Thyroid gland (tissue), 4 donors: Measurements from ENCODE around the gene PPP1R1A. TPM values are rescaled to one million over a fixed set of nuclear protein-coding genes. Genes with fewer than 3 reads are reported as not detected.

Experiments used
- DNase-seq, 2 donors: peaks; one replicate each; pipeline ENCODE4 v3.0.0-alpha.2; 2019
- H3K27ac ChIP-seq, 3 donors: fragments of 200-600 bp; sonication (generic); 1 replicate in 2 of 3; 2 replicates in 1 of 3; pipeline ENCODE4 v1.5.1; 2016 to 2019; ENCODE audit warnings: mild to moderate bottlenecking in 1 of 3, moderate library complexity in 1 of 3
- H3K27me3 ChIP-seq: fragments of 200-600 bp; sonication (generic); one replicate; pipeline ENCODE4 v1.5.1; 2019
- H3K36me3 ChIP-seq, 2 donors: fragments of 200-600 bp; sonication (generic); one replicate each; pipeline ENCODE4 v1.5.1; 2016 to 2019
- H3K4me1 ChIP-seq, 2 donors: fragments of 200-600 bp; sonication (generic); one replicate each; pipeline ENCODE4 v1.5.1; 2017 to 2019
- H3K4me3 ChIP-seq, 3 donors: fragments of 200-600 bp; sonication (generic); replicated peaks in 1 of 3; 1 replicate in 2 of 3; 2 replicates in 1 of 3; pipeline ENCODE4 v1.5.1; 2016; ENCODE audit warnings: mild to moderate bottlenecking in 1 of 3
- H3K9me3 ChIP-seq: fragments of 200-600 bp; sonication (generic); one replicate; pipeline ENCODE4 v1.5.1; 2017
- POLR2A ChIP-seq, 2 donors: fragments of 450-650 bp; IDR thresholded peaks; one replicate each; pipeline ENCODE4 v1.6.1; 2017; ENCODE audit warnings: antibody characterized with exemption in 2 of 2, mild to moderate bottlenecking in 2 of 2, moderate library complexity in 1 of 2
- WGBS, 2 donors: methylation state at CpG; one replicate each; pipeline ENCODE4 v1.1.5; 2017; 5-methylcytosine and 5-hydroxymethylcytosine counted together
- intact Hi-C: fragments of 100-400 bp; cut with DNase I; formaldehyde crosslinking; loops from one replicate; pipeline ENCODE4 v1.15.1; 2023
- total RNA-seq, 4 donors: library from RNA; depleted of rRNA; stranded (reverse); fragments of >200 nt; gene quantifications; one replicate each; pipeline ENCODE4 v1.2.3, GENCODE V29; 2016
- TF ChIP-seq, protein P1 (sequence below), 6 experiments: fragments of 200-600 bp in 3 of 6; fragments of 450-650 bp in 3 of 6; sonication (generic) in 3 of 6; IDR thresholded peaks; one replicate each; pipeline ENCODE4 v1.5.1; 2016 to 2019; ENCODE audit warnings: antibody characterized with exemption in 6 of 6, mild to moderate bottlenecking in 2 of 6, inconsistent platforms in 1 of 6, moderate library complexity in 1 of 6

The PPP1R1A gene
- total RNA-seq, 4 donors from 2014 or later = 1.2 to 4.6 (median 2.0) TPM

DNA sequence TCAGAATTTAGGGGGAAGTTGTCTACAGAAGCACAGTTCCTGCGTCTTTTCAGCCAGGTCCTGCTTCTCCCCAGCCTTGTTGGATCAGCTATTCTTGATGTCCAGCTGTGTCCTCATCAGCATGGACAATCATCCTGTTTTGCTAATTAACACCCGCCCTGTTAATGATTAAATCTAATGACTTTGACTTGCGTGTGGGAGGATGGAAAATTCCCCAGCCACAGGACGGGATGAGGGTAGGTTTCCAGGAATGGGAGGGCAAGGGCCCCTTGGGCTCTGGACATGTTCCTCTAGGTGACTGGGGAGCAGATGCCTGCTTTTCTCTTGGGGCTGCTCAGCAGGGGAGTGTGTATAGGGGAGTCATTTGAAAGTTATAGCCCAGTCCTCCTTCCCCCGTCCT, 5.3 kb upstream of the PPP1R1A start:
- WGBS, 2 donors = 68 to 88% methylated on average over 4 to 5 of the region's 5 CpGs
- DNase-seq = no peak
- Histone ChIP-seq H3K4me1 (peaks cover 2 to 8% of the 10 kb centered on the region in 2 donors), H3K27me3 (no peaks in the 10 kb centered on the region), H3K27ac (no peak overlapping the region), H3K9me3 (no peaks in the 10 kb centered on the region), H3K36me3 (no peaks in the 10 kb centered on the region), H3K4me3 (no peak overlapping the region)
- intact Hi-C loops = no loop called here
- TF ChIP-seq POLR2A (IDR thresholded peaks at IDR 0.05) = no peak
- TF ChIP-seq, protein P1, sequence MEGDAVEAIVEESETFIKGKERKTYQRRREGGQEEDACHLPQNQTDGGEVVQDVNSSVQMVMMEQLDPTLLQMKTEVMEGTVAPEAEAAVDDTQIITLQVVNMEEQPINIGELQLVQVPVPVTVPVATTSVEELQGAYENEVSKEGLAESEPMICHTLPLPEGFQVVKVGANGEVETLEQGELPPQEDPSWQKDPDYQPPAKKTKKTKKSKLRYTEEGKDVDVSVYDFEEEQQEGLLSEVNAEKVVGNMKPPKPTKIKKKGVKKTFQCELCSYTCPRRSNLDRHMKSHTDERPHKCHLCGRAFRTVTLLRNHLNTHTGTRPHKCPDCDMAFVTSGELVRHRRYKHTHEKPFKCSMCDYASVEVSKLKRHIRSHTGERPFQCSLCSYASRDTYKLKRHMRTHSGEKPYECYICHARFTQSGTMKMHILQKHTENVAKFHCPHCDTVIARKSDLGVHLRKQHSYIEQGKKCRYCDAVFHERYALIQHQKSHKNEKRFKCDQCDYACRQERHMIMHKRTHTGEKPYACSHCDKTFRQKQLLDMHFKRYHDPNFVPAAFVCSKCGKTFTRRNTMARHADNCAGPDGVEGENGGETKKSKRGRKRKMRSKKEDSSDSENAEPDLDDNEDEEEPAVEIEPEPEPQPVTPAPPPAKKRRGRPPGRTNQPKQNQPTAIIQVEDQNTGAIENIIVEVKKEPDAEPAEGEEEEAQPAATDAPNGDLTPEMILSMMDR (IDR thresholded peaks at IDR 0.05) = no peak

DNA sequence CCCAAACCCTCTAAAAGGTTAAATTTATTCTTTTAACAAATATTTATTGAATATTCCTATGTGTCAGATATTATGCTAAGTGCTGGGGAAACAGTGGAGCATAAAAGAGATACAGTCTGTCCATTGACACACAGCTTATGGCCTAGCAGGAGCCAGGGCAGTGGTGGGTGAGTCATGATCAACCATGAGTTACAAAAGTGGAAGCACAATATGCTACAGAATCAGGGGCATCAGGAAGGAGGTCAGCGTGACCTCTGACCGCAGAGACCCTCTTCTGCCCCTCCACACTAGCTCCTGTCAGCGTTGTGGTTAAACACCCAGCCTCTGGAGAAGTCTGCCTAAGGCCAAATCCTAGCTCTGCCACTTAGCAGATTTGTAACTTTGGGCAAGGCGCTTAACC, 4.7 kb upstream of the PPP1R1A start:
- no peak for DNase-seq
- no peak overlapping the region for H3K4me3 ChIP-seq
- intact Hi-C loops = no loop called here
- H3K36me3 ChIP-seq = no peaks in the 10 kb centered on the region
- TF ChIP-seq POLR2A (IDR thresholded peaks at IDR 0.05) = no peak
- TF ChIP-seq, protein P1 (IDR thresholded peaks at IDR 0.05) = no peak
- no peak overlapping the region for H3K27ac ChIP-seq
- no peaks in the 10 kb centered on the region for H3K9me3 ChIP-seq
- H3K27me3 ChIP-seq = no peaks in the 10 kb centered on the region
- peaks cover 4 to 7% of the 10 kb centered on the region in 2 donors for H3K4me1 ChIP-seq
- 78 to 80% methylated on average over 4 of the region's 4 CpGs for WGBS, 2 donors

DNA sequence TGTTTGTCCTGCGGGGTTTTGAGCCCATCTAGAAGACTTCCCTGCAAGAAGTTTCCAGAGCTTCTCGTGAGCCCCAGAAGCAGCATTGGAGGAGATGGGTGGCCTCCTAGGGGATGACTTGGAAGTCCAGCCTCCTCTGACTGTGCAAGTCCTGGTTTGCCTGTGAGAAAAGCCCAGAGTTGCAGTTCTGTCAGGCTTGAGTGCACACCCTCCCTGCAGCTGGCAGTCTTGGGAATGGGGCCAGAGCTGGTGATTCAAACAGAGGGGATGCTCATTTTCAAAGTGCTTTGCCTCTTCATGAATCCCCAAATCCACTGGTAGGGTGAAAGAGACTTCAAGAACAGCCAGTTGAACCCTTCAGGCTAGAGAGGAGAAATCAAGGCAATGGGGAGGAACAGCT, 3.9 kb upstream of the PPP1R1A start:
- 54 to 71% methylated on average over 1 to 2 of the region's 2 CpGs for WGBS, 2 donors
- Histone ChIP-seq H3K27ac (no peak overlapping the region), H3K27me3 (no peaks in the 10 kb centered on the region), H3K36me3 (no peaks in the 10 kb centered on the region), H3K4me1 (peaks cover 12 to 14% of the 10 kb centered on the region in 2 donors), H3K9me3 (no peaks in the 10 kb centered on the region), H3K4me3 (no peak overlapping the region)
- intact Hi-C loops = no loop called here
- TF ChIP-seq, protein P1 (IDR thresholded peaks at IDR 0.05) = no peak
- no peak for TF ChIP-seq POLR2A (IDR thresholded peaks at IDR 0.05)
- peak; percentile 49 to 63 for DNase-seq

DNA sequence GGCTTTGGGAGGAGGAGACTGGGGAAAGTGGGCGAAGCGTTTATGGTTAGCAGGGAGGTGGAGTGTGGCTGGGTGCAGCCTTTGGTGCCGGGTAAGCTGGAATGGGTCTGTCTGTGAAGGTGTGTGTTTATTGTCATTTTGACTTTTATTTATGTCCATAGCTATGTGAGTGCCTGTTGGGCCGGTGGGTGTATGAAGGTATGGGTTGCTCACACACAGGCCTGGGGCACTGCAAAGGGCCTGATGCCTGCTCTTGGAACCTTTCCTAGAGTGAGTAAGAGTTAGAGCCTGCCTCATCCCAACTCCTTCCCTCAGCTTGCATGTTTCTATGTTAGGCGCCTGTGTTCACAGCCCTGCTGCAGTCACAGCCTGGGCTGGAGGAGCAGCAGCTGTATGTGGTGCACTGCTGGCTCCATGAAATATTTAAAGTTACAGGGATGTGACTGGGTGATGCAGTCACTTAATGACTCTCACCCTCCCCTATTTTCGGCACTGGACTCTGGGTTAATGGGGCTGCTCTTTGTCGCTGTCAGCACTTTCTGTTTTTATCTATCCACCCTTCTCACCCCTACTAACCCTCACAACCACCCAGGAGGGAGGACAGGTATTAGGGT, 2.6 kb upstream of the PPP1R1A start:
- no peak overlapping the region for H3K4me3 ChIP-seq
- 70 to 78% methylated on average over 7 of the region's 7 CpGs for WGBS, 2 donors
- no peak for TF ChIP-seq POLR2A (IDR thresholded peaks at IDR 0.05)
- TF ChIP-seq, protein P1 (IDR thresholded peaks at IDR 0.05) = no peak
- no peaks in the 10 kb centered on the region for H3K27me3 ChIP-seq
- DNase-seq = no peak
- no peaks in the 10 kb centered on the region for H3K36me3 ChIP-seq
- no peak overlapping the region for H3K27ac ChIP-seq
- H3K4me1 ChIP-seq = peaks cover 12 to 14% of the 10 kb centered on the region in 2 donors
- intact Hi-C loops = no loop called here
- H3K9me3 ChIP-seq = no peaks in the 10 kb centered on the region

DNA sequence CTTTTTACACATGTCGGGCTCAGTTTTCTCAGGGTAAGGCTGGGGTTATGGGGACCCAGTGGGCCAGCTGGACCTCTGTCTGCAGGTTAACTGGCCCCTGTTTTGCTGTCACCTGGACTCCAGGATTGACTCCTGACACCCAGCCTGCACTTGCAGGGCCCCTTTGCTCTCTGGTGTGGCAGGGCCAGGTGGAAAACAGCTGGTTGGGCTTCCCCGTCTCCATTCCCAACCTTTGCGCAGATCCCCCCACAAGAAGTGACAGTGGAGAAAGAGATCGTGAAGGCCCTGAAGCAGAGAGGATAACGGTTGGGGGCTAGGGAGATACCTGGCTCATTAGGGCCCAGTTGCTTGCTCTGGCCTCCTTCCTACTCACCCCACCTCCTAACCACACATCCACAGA, 1.5 kb upstream of the PPP1R1A start:
- no peak for DNase-seq
- intact Hi-C loops = no loop called here
- H3K9me3 ChIP-seq = no peaks in the 10 kb centered on the region
- no peaks in the 10 kb centered on the region for H3K36me3 ChIP-seq
- no peak for TF ChIP-seq POLR2A (IDR thresholded peaks at IDR 0.05)
- TF ChIP-seq, protein P1 (IDR thresholded peaks at IDR 0.05) = no peak
- no peak overlapping the region for H3K4me3 ChIP-seq
- H3K27me3 ChIP-seq = no peaks in the 10 kb centered on the region
- peaks cover 12 to 14% of the 10 kb centered on the region in 2 donors for H3K4me1 ChIP-seq
- WGBS, 2 donors = 83 to 86% methylated on average over 5 of the region's 5 CpGs
- H3K27ac ChIP-seq = no peak overlapping the region
